GM19452 (cell line): ENCODE measurements around the gene PJA2.

Experiments used
- ATAC-seq: cut with Tn5 transposase; IDR thresholded peaks from one replicate; pipeline ENCODE4 v1.9.1; 2021; ENCODE audit not compliant: unreplicated experiment

Gene PJA2

GRCh38 chr5:109408991-109409843 lies 557 bp downstream of the PJA2 start:
- ATAC-seq = peak; percentile 33

GRCh38 chr5:109407913-109408312 lies 1.9 kb downstream of the PJA2 start:
- ATAC-seq = no peak

GRCh38 chr5:109406719-109407118 lies 3.1 kb downstream of the PJA2 start:
- ATAC-seq = no peak

- no peak for ATAC-seq
These were observed 5.3 kb downstream of the PJA2 start for GRCh38 chr5:109404428-109404960.

- no peak for ATAC-seq
These were observed 6.3 kb downstream of the PJA2 start for GRCh38 chr5:109403469-109403868.

DNA sequence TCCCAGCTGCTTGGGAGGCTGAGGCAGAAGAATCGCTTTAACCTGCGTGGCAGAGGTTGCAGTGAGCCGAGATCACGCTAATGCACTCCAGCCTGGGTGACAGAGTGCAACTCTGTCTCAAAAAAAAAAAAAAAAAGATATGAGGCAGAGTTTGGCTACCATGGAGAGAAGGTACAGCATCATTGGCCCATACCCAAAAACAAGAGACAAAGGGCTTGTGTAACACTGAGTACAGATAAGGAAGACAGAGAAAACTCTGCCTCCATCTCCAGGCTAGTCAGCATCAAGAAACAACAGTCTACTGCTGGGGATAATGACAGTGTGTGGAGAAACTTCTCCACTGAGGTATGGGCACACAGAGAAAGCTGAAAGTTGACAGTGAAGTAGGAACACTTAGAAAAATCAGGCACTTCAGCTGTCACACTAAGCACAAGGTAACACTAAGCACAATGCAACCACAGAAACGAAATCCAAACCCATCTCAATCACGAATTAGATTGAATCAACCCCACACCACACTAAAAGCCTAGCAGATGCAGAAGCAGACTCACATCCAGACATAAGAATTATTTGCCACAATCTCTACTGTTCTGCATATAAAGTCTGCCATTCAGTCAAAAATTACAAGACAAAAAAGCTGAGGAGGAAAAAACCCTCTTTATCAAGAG lies 10.5 kb downstream of the PJA2 start:
- no peak for ATAC-seq

GRCh38 chr5:109396965-109397364 lies 12.8 kb downstream of the PJA2 start:
- no peak for ATAC-seq

DNA sequence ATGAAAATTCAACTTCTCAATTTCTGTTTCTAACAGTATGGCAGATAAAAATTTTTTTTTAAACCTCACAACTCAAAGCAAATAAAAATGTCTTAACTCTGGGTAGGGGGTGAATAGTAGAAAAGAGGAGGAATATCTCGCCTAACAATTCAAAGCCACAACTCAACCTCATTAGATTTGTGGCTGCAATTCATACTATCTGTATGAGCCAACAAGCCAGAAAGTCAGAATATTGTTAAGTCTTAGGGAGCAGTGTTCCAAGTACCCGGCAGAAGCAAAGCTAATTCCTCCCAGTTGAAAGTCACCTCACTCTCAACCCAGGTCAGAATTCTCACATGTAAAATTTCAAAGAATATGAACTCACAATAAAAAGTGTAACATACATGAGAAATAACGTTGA lies 15.0 kb downstream of the PJA2 start:
- no peak for ATAC-seq

DNA sequence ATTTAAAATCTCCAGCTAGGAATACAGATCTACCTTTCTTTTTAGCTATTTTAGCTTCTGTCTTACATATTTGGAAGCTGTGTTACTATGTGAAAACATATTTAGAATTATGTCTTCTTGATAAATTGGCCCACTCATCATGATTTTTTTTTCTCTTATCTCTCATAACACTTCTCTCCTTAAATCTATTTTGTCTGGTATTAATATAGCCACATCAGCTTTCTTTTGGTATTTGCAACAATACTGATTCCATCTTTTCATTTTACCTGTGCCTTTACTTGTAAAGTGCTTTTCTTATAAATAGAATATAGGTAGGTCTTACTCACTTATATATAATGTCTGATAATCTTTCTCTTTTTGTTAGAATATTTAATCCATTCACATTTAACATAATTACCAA lies 19.6 kb downstream of the PJA2 start:
- ATAC-seq = no peak

DNA sequence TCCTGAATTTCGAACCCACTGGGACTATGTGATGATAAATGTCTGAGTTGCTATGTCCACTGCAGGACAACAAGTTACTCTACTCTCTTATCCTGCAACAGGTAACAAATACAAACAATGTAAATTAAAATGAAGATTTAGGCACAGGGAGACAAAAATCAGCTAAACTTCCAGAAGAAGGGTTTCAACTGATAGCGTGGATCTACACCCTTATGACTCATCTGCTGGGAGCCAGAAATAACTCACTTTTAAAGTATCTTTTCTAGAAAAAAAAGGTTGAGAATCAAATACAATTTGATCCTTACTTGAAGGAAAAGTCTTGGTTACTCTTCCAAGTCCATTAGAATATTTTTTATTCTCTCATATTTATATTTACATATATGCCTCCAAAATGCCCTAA lies 21.4 kb downstream of the PJA2 start:
- no peak for ATAC-seq

DNA sequence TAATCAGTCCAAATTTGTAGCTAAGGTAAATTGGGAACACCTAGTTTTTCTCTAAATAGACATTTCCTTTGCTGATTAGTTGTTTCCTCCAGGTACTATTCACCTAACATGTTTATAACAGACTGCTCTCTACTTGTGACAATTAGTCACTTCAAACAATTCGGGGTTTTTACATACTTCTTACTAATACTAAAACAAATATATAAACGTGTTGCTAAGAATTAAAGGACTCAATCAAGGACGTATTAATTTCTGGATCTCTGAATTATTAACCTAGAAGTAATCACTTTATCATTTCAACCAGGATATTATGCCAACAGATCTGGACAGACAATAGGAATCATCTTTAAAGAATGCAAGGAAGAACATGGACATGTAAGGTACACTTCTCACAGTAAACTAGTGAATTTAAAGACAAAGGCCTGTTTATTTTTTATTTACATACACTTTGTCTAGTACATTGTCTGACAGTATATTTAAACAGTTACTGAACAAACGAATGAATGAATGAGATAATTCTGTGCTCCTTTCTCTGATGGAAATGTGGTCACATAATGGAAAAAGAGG lies 22.3 kb downstream of the PJA2 start:
- ATAC-seq = no peak

DNA sequence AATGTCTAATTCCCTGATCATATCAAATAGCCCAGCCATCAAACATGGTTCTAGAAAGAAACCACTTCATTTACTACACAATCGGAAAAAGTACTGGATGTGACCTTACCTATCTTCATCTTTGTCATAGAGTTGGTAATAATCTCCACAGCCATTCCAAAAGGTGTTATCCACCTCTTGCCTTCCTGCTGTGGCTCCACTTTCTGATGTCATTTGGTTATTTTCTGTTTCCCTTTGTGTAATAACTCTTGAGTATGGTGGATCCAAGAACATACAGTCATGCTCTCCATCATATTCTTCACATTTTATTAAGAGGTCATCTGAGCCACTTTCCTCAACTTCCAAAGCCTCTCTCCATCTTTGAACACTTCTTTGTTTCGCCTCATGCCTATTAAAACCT lies 31.7 kb downstream of the PJA2 start:
- ATAC-seq = no peak

- no peak for ATAC-seq
These were observed 35.1 kb downstream of the PJA2 start for GRCh38 chr5:109374625-109375024.

DNA sequence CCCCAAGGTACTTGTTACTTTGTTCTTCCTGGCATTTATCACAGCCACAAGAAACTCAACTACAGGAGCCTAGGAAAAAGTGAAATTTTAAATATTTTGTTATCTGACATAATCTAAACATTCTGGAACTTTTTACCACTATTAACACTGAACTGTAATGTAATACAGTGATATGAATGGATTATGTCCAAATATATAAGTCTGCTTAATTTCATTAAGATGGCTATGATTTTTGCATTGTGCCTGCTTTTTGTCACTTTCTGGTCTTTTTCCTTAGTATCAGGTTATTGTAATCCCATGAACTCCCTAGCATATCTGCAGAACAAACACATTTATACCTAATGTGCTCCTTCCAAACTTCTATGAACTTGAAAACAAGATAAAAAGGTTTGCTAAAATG lies 35.8 kb downstream of the PJA2 start:
- ATAC-seq = no peak

- no peak for ATAC-seq
These were observed 39.4 kb downstream of the PJA2 start for GRCh38 chr5:109370343-109370742.

DNA sequence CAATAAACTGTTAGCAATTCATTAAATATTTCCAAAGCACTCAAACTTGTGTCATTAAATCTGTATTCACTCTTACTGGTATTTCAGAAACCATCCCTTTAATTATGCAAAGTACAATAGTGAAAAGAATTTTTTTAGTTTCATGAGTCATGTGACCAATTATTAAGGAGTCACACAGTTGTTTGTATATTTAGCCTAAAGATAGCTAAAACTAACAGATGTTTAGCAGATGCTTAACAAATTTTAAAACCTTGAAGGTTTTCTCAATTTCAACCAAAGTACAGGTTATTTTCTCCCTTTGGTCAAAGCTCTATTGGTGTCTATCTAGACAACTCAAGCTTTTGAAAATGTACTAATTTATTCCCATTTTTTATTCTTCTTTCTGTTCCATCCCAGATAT lies 44.1 kb downstream of the PJA2 start:
- no peak for ATAC-seq

DNA sequence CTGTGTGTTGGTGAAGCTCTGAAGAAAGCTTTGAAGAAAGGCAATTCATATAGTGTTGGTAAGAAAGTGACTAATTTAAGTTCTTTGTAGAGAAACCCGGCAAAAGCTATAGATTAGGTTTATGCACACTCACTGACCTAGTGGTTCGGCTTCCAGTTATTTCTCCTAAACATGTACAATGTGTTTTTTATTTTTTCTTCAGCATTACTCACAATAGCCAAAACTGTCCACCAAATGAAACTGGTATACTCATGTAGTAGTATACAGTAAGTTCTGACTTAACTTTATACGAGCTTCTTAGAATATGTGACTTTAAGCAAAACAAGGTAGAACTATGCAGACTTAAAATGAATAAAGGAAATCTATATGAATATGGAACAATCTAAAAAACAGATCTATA lies 44.8 kb downstream of the PJA2 start:
- ATAC-seq = no peak

GRCh38 chr5:109359642-109360041 lies 50.1 kb downstream of the PJA2 start:
- ATAC-seq = no peak

DNA sequence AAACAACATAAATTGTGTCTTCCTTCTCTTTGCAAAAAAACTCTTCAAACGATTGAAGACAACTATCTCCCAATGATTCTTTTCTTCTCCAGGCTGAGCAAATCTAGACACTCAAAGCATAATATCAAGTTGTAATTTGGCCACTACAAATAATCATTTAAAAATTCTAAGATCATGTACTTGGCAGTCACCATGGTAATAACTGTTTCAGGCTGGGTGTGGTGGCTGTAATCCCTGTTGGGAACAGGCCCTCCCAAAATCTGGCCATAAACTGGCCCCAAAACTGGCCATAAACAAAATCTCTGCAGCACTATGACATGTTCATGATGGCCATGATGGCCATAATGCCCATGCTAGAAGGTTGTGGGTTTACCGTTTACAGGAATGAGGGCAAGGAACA lies 52.0 kb downstream of the PJA2 start:
- ATAC-seq = no peak

GRCh38 chr5:109354761-109355160 lies 55.0 kb downstream of the PJA2 start:
- no peak for ATAC-seq

DNA sequence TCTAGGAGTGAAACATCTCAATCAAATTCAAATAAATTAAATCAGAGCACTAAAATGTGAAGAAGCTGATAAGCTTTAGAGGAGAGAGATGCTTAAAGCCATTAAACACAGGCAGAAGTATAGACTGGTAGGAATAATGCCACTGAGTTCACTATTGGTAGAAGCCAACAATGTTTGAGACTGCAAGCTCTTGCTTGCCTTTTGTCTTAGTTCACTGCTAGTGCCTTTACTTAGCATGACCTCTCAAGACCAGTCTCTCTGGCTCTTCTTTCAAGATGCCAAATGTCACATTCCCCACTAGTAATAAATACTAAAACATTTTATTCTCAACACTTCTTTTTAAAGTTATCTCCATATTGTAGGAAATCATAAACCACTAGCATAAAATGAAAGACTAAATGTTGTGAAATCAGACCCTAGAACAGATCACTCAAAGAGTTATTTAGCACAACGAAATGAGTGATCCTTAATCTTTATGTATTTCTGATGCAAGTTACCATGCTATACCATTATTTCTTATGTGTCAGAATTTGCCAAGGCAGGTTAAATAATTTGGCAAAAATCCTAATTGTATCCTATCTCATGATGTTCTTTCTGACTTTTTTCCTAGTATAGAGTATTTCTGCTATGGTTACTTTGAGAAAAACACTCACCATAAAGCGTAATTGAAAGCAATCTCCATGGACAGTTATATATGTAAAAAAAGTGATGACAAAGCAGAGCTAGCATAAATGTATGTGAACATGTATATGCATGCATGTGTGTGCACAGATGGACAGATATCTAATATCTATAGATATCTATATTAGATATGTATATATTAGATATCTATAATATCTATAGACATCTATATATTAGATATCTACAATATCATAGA lies 57.5 kb downstream of the PJA2 start:
- no peak for ATAC-seq
